ENCODE measurements around the gene SDK1.
A peak's percentile ranks its signal among the peaks of the same experiment; 100 is the strongest.

SDK1 gene

DNA sequence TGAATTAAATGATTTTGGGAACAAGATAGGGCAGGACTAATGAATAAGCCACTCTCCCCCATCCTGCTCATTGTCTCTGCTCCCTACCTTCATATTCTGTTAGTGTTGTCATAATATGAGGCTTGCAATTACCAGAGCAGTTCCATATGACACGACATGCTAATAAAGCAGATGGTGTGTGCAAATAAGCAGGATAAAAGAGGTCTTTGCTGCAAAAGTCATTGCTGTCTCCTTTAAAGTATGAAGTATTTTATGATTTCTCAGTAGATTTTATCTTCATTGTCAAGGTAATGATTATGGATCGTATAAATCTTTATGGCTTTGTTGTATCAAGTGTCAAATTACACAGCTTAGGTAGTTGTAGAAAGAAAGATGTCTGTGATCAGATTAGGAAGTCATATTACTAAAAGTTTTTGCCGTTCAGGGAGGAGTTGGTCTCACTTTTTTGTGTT is 114.8 kb downstream of the SDK1 start:
- DNase-seq: peak; percentile 17

DNA sequence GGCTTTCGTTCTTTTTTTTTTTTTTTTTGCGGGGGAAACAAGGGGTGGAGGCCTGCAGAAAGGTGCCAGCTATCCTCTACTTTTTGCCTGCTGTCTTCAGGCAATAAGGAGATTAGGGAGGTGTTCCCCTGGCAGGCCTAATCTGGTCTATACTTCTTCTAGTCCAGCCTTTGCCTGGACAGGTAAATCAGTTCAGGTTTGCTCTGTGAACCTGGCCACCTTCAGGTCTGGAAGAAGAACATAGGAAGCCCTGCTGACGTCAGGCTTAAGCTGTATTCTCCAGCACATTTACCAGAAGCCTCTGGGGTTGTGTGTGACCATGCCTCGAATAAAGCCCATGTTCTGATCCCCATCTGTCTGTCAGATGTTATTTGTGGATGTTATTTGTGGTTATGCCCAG is 115.4 kb downstream of the SDK1 start:
- DNase-seq: no peak

DNA sequence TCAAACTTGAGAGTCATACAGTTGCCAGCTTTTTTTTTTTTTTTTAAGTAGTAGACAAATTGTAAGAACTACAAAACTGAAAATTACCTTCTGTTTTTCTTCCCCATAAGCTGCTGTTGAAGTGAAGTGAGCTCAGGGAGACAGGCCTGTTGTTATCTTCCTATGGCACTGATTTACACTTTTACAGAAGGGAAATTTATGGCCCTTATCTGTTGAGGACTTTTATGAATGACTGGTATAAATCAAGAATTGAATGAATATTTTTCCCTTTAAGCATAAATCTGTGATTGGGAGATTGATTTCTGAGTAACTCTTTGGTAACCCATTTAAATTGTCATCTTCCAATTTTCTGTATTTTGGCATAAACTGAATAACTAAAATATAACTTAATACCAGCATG is 124.0 kb downstream of the SDK1 start:
- no peak for DNase-seq

GRCh38 chr7:3426064-3426463 is 125.0 kb downstream of the SDK1 start:
- DNase-seq: no peak

- DNase-seq: no peak
Observed at GRCh38 chr7:3427957-3428356, 126.9 kb downstream of the SDK1 start.

- DNase-seq: no peak
Observed at GRCh38 chr7:3429981-3430380, 128.9 kb downstream of the SDK1 start.

- DNase-seq: no peak
Observed at GRCh38 chr7:3430588-3430987, 129.5 kb downstream of the SDK1 start.

GRCh38 chr7:3431306-3431705 is 130.3 kb downstream of the SDK1 start:
- DNase-seq: no peak

- no peak for DNase-seq
Observed at GRCh38 chr7:3432911-3433310, 131.9 kb downstream of the SDK1 start.

- no peak for DNase-seq
Observed at GRCh38 chr7:3434611-3435010, 133.6 kb downstream of the SDK1 start.

- no peak for DNase-seq
Observed at GRCh38 chr7:3436112-3436511, 135.1 kb downstream of the SDK1 start.

DNA sequence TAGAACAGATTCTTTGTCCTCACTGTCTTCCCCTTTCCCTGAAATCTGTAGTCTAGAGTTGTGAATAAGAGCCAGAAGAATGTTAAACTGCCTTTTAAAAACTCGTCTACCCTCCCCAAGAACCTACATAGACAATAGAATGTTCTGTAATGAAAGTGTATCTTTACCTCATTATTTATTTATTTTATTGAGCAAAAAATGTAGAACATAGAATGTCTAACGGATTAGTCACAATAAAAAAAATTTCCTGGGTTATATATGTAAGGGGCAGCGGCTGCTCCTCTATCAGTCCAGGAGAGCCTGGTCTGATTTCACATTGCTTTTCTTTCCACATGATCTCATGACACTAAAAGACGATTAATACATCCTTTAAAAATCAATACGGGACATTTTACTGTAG is 135.7 kb downstream of the SDK1 start:
- no peak for DNase-seq

- DNase-seq: no peak
Observed at GRCh38 chr7:3437467-3437866, 136.4 kb downstream of the SDK1 start.

DNA sequence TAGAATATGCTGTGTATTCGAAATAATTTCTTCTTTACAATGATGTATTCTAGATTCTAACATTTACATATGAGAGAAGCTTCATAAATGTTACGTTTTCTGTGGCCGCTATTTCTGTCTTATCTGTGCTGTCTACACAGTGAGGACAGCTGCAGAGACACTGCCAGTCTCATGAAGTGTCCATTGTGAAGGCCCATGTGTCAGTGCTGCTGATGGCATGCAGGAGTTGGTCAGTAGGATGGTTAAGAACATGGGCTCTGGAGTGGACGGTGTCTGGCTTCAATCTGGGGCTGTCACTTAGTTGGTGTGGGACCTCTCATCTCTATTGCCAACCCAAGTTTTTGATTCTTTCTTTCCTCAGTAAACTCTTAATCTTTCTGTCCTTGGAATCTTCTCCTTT is 137.3 kb downstream of the SDK1 start:
- no peak for DNase-seq

DNA sequence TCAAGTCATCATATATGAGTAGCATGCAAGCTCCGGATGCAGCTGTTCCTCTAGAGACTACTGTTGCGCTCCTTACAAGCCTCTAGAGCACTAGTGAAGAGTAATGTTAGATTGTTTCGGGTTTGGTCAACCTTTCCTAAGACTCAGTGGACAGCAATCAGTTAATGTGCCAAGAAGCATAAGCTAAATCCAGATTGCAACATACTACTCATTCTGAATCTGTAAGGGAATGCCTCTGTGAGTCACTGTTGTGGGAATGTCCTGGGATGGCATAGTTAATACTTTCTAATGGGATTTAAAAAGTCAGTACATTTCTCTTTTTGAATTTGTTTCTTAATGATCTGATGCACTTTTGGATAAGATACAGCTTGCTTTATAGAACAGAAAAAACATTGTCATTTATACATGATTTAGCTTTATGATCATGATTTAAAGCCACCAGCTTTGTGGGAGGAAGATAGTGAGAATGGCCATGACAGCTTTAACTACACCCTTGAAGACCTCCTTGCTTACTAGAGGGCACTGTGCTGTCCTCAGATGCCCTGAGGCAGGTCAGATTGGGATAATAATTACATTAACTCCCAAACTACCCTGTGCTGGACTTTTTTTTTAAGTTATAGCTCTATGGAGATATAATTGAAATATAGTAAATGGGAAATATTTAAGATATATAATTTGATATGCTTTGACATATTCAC is 138.4 kb downstream of the SDK1 start:
- no peak for DNase-seq

GRCh38 chr7:3440509-3440908 is 139.5 kb downstream of the SDK1 start:
- no peak for DNase-seq

GRCh38 chr7:3443716-3444115 is 142.7 kb downstream of the SDK1 start:
- no peak for DNase-seq

DNA sequence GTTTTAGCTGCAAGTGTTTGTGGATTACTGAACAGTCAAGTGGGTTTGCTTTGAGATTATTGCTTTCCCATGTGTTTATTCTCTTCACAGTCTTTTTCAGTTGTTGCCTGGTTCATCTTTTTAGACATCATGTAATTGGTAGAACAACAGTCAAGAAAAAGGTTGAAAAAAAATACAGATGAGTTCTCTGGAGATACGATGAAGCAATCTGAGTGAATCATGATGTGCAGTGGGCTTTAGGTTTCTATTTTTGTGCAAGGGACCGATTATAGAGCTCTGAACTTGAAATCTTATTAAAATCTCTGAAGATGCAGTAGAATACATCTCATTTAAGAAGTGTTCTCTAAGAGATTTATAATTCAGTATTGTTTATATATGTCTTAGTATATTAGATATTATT is 145.7 kb downstream of the SDK1 start:
- no peak for DNase-seq

- DNase-seq: no peak
Observed at GRCh38 chr7:3451701-3452100, 150.6 kb downstream of the SDK1 start.

DNA sequence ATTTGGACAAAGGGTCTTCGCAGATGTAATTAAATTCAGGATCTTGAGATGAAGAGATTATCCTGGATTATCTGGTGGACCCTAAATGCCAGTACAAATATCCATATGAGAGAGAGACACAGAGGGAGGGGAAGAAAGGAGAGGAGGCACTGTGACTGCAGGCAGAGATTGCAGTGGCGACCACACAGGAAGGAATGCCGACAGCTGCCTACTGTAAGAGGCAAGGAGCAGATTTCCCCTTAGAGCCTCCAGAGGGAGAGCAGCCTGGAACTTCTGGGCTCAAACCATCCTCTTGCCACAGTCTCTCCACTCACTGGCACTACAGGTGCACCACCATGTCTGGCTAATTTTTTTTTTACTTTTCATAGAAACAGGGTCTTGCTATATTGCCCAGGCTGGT is 152.3 kb downstream of the SDK1 start:
- DNase-seq: no peak

DNA sequence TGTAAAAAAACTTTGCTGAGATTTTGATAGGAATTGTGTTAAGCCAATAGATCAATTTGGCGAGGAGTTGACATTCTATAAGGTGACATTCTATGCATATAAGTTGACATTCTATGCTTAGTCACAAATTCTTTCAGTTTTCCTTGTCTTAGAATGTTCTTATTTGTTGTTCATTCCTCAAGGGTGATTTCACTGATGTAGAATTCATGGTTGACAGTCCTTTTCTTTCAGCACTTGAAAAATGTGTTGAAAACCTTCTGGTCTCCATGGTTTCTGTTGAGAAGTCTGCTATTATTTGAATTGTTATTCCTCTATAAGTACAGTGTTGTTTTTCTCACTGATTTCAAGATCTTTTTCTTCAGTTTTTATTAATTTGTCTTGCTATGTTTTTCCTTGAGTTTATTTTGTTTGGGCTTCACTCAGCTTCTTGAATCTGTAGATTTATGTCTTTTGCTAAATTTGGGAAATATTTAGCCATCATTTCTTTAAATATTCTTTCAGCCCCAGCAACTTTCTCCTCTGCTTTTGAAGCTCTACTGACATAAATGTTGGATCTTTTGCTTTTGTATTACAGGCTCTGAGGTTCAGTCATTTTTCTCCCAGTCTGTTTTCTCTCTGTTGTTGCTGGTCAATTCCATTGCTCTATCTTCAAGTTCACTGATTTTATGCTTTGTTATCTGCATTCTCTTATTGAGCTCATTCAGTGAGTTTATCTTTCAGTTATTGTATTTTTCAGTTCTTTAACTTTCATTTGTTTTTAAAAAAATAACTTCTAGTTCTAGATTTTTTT is 154.9 kb downstream of the SDK1 start:
- no peak for DNase-seq

GRCh38 chr7:3459111-3459510 is 158.1 kb downstream of the SDK1 start:
- no peak for DNase-seq

DNA sequence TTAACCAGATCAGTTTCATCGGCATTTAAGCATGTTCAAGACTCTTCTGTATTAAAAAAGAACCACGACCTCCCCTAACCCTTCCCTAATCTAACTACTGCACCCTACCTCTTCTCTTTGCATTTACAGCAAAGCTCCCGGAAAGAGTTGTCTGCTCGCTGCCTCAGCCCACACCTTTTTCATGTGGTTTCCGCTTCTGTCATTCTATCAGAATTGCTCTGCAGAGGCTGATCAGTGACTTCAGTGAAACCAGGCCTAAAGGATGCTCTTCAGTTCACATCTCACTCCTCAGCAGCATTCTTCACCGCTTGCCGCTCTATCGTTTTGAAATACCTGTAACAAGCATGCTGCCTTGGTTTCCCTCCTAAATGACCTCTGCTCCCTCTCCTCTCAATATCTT is 160.9 kb downstream of the SDK1 start:
- no peak for DNase-seq

DNA sequence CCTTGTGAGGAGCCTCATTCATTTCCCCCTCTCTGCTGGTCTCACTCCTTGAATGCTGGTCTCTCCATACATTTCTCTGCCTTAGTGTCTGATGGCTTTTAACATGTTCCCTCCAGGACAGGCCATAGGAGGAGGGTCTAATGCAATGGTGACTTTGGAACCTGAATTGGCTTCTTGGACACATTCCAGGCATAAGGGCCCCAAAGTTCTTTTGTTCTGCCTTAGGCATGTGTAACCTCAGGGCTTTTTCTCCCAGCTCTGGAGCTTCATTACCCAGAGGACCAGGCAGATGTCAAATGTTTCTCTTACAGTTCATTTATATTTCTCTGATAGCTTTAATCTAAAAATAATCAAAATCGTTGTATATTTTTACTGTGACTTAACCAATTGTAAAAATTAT is 162.6 kb downstream of the SDK1 start:
- DNase-seq: no peak

Measured in NCI-H1436 (cell line).